Measurements from ENCODE around the gene KCNJ5. TPM values are rescaled to one million over a fixed set of nuclear protein-coding genes. Genes with fewer than 3 reads are reported as not detected.

Gene KCNJ5
- total RNA-seq, 2 experiments from 2014 or later, result not detected

- no peaks in the 10 kb centered on the region for H3K27me3 Mint-ChIP-seq
- intact Hi-C loops (cut with micrococcal nuclease), result no loop called here
- H3K4me3 Mint-ChIP-seq, result no peak overlapping the region
- ChIA-PET CTCF (interaction anchor here (1.1 to 3.9 kb wide), 4 partner anchors 17 to 424 kb away, joined by 3 to 17 read pairs (median 9); no protein-coding TSS in a partner anchor), POLR2A (no interaction called here)
- no peaks in the 10 kb centered on the region for H3K36me3 Mint-ChIP-seq (ENCODE audit: low read depth)
- TF ChIP-seq CTCF (IDR thresholded peaks at IDR 0.05), result no peak
- H3K27ac Mint-ChIP-seq, result no peak overlapping the region
- H3K4me1 Mint-ChIP-seq (ENCODE audit: low read depth), result no peaks in the 10 kb centered on the region
- ATAC-seq (no peak), DNase-seq (no peak)
- no peaks in the 10 kb centered on the region for H3K9me3 Mint-ChIP-seq
Observed at GRCh38 chr11:128940156-128940555, 49.0 kb downstream of the KCNJ5 start.

GRCh38 chr11:128940603-128941002, 49.4 kb downstream of the KCNJ5 start:
- POLR2A ChIA-PET, result no interaction called here
- no peak for TF ChIP-seq CTCF (IDR thresholded peaks at IDR 0.05)
- CTCF ChIA-PET, result interaction anchor here (0.6 to 3.9 kb wide), 5 partner anchors 16 to 1096 kb away, joined by 3 to 17 read pairs (median 3); no protein-coding TSS in a partner anchor
- no peaks in the 10 kb centered on the region for H3K4me1 Mint-ChIP-seq (ENCODE audit: low read depth)
- ATAC-seq (no peak), DNase-seq (no peak)
- no peaks in the 10 kb centered on the region for H3K27me3 Mint-ChIP-seq
- no peaks in the 10 kb centered on the region for H3K9me3 Mint-ChIP-seq
- H3K27ac Mint-ChIP-seq, result no peak overlapping the region
- intact Hi-C loops (cut with micrococcal nuclease), result no loop called here
- H3K4me3 Mint-ChIP-seq, result no peak overlapping the region
- H3K36me3 Mint-ChIP-seq (ENCODE audit: low read depth), result no peaks in the 10 kb centered on the region

- Mint-ChIP-seq H3K9me3 (no peaks in the 10 kb centered on the region), H3K4me3 (no peak overlapping the region), H3K27me3 (no peaks in the 10 kb centered on the region), H3K36me3 (ENCODE audit: low read depth) (no peaks in the 10 kb centered on the region), H3K4me1 (ENCODE audit: low read depth) (no peaks in the 10 kb centered on the region), H3K27ac (no peak overlapping the region)
- TF ChIP-seq CTCF (IDR thresholded peaks at IDR 0.05), result no peak
- DNase-seq (no peak), ATAC-seq (no peak)
- intact Hi-C loops (cut with micrococcal nuclease), result no loop called here
- ChIA-PET CTCF (interaction anchor here (0.6 to 3.9 kb wide), 4 partner anchors 16 to 1097 kb away, joined by 3 to 17 read pairs (median 9); no protein-coding TSS in a partner anchor), POLR2A (no interaction called here)
Observed at GRCh38 chr11:128941110-128941509, 50.0 kb downstream of the KCNJ5 start.

GRCh38 chr11:128941573-128942271, 50.6 kb downstream of the KCNJ5 start:
- ChIA-PET CTCF (interaction anchor here (0.6 to 3.9 kb wide), 3 partner anchors 15 to 1097 kb away, joined by 3 to 17 read pairs (median 15); no protein-coding TSS in a partner anchor), POLR2A (no interaction called here)
- no peak overlapping the region for H3K4me3 Mint-ChIP-seq
- ATAC-seq (no peak), DNase-seq (no peak)
- no peak for TF ChIP-seq CTCF (IDR thresholded peaks at IDR 0.05)
- intact Hi-C loops (cut with micrococcal nuclease), result no loop called here
- no peak overlapping the region for H3K27ac Mint-ChIP-seq
- H3K27me3 Mint-ChIP-seq, result no peaks in the 10 kb centered on the region
- no peaks in the 10 kb centered on the region for H3K9me3 Mint-ChIP-seq
- H3K4me1 Mint-ChIP-seq (ENCODE audit: low read depth), result no peaks in the 10 kb centered on the region
- no peaks in the 10 kb centered on the region for H3K36me3 Mint-ChIP-seq (ENCODE audit: low read depth)

- ATAC-seq (no peak), DNase-seq (no peak)
- H3K4me3 Mint-ChIP-seq, result no peak overlapping the region
- no peaks in the 10 kb centered on the region for H3K9me3 Mint-ChIP-seq
- ChIA-PET POLR2A (no interaction called here), CTCF (no interaction called here)
- H3K4me1 Mint-ChIP-seq (ENCODE audit: low read depth), result no peaks in the 10 kb centered on the region
- intact Hi-C loops (cut with micrococcal nuclease), result no loop called here
- TF ChIP-seq CTCF (IDR thresholded peaks at IDR 0.05), result no peak
- no peaks in the 10 kb centered on the region for H3K27me3 Mint-ChIP-seq
- H3K36me3 Mint-ChIP-seq (ENCODE audit: low read depth), result no peaks in the 10 kb centered on the region
- no peak overlapping the region for H3K27ac Mint-ChIP-seq
Observed at GRCh38 chr11:128942272-128942612, 51.1 kb downstream of the KCNJ5 start.

All from activated CD8-positive, alpha-beta T cell treated with anti-CD3 and anti-CD28 coated beads for 36 hours (primary cell).